Naive thymus-derived CD4-positive, alpha-beta T cell (primary cell): ENCODE measurements around the gene TPMT. TPM values are rescaled to one million over a fixed set of nuclear protein-coding genes. Genes with fewer than 3 reads are reported as not detected.

Experiments
- ATAC-seq: fragments of 150-1000 bp; cut with Tn5 transposase; 2 replicates; pipeline ENCODE4 v1.10.0; 2021; ENCODE audit warnings: mild to moderate bottlenecking, moderate library complexity
- CTCF ChIA-PET: fragments of 350-600 bp; sonication (Branson Sonifier 250); formaldehyde crosslinking; loops from one replicate; lab custom pipeline; 2021; ENCODE audit warnings: antibody characterized with exemption; lab: Charles Lee
- POLR2A ChIA-PET: fragments of 350-600 bp; sonication (Branson Sonifier 250); formaldehyde crosslinking; loops from one replicate; lab custom pipeline; 2021; ENCODE audit warnings: antibody characterized with exemption, inconsistent platforms; lab: Charles Lee
- DNase-seq, 9 donors: peaks; one replicate each; pipeline versions ENCODE4 v3.0.0 to v3.0.0-alpha.2; 2020 to 2022; ENCODE audit warnings: mixed read lengths in 1 of 9
- H3K27ac ChIP-seq: one replicate; pipeline ENCODE4 v1.7.0; 2013; ENCODE audit warnings: mild to moderate bottlenecking, low read depth, low read length, moderate library complexity
- H3K27me3 ChIP-seq, 2 donors: one replicate each; pipeline ENCODE4 v1.7.0; 2013; ENCODE audit warnings: low read length in 2 of 2, mild to moderate bottlenecking in 2 of 2, moderate library complexity in 2 of 2; ENCODE audit not compliant: control insufficient read depth in 2 of 2, insufficient read depth in 2 of 2
- H3K36me3 ChIP-seq, 3 experiments: 1 replicate in 2 of 3; 2 replicates in 1 of 3; pipeline ENCODE4 v1.7.0; 2013; ENCODE audit warnings: low read length in 3 of 3, mild to moderate bottlenecking in 3 of 3, moderate library complexity in 1 of 3; ENCODE audit not compliant: insufficient read depth in 3 of 3, control insufficient read depth in 2 of 3
- H3K4me1 ChIP-seq, 2 donors: one replicate each; pipeline ENCODE4 v1.7.0; 2013; ENCODE audit warnings: low read length in 2 of 2, mild to moderate bottlenecking in 2 of 2, moderate library complexity in 1 of 2; ENCODE audit not compliant: control insufficient read depth in 2 of 2, insufficient read depth in 2 of 2
- H3K4me3 ChIP-seq: 2 replicates; pipeline ENCODE4 v1.7.0; 2013; ENCODE audit warnings: mild to moderate bottlenecking, low read length
- H3K9me3 ChIP-seq, 3 experiments: 1 replicate in 2 of 3; 2 replicates in 1 of 3; pipeline ENCODE4 v1.7.0; 2013; ENCODE audit warnings: low read length in 3 of 3; ENCODE audit not compliant: control insufficient read depth in 2 of 3
- H3K27ac Mint-ChIP-seq, 9 donors: one replicate each; pipeline ENCODE4 v1.8.0; 2020 to 2022; ENCODE audit warnings: mixed read lengths in 9 of 9, mild to moderate bottlenecking in 8 of 9, moderate library complexity in 5 of 9, inconsistent platforms in 2 of 9
- H3K27me3 Mint-ChIP-seq, 5 donors: one replicate each; pipeline ENCODE4 v1.8.0; 2021 to 2022; ENCODE audit warnings: mixed read lengths in 5 of 5, mild to moderate bottlenecking in 1 of 5
- H3K36me3 Mint-ChIP-seq, 5 donors: one replicate each; pipeline ENCODE4 v1.8.0; 2020 to 2022; ENCODE audit warnings: mixed read lengths in 5 of 5, mild to moderate bottlenecking in 3 of 5, inconsistent platforms in 1 of 5
- H3K4me1 Mint-ChIP-seq, 7 donors: one replicate each; pipeline ENCODE4 v1.8.0; 2020 to 2022; ENCODE audit warnings: mixed read lengths in 7 of 7, mild to moderate bottlenecking in 3 of 7, inconsistent platforms in 1 of 7
- H3K4me3 Mint-ChIP-seq, 10 donors: one replicate each; pipeline ENCODE4 v1.8.0; 2020 to 2022; ENCODE audit warnings: mild to moderate bottlenecking in 10 of 10, mixed read lengths in 10 of 10, moderate library complexity in 6 of 10, inconsistent platforms in 2 of 10
- H3K9me3 Mint-ChIP-seq, 11 donors: one replicate each; pipeline ENCODE4 v1.8.0; 2020 to 2022; ENCODE audit warnings: mixed read lengths in 11 of 11, mild to moderate bottlenecking in 4 of 11, inconsistent platforms in 1 of 11, moderate library complexity in 1 of 11
- intact Hi-C, 2 donors: fragments of 100-400 bp; cut with micrococcal nuclease; formaldehyde crosslinking; loops; one replicate each; pipeline ENCODE4 v1.15.1; 2023
- polyA plus RNA-seq, 2 donors: library from polyadenylated mRNA; unstranded; fragments of 300-500 nt; fragmentation: Illumina TruSeq; gene quantifications; one replicate each; pipeline ENCODE4 v1.2.3, GENCODE V29; 2021
- total RNA-seq, 6 experiments: library from RNA in 5 of 6; stranded (reverse) in 5 of 6; gene quantifications; 1 replicate in 5 of 6; 2 replicates in 1 of 6; pipeline ENCODE4 v1.2.3 and lab custom pipeline; 2021 to 2026

The TPMT gene
- total and polyA plus RNA-seq, 7 experiments from 2014 or later: 2.9 to 13.1 (median 6.0) TPM

GRCh38 chr6:18126121-18126520, 28.8 kb downstream of the TPMT start:
- Mint-ChIP-seq H3K27ac (no peak overlapping the region), H3K27me3 (peaks cover 0 to 38% (median 6%) of the 10 kb centered on the region in 5 donors), H3K4me3 (no peak overlapping the region), H3K36me3 (peaks cover 0 to 18% (median 5%) of the 10 kb centered on the region in 5 donors), H3K4me1 (peaks cover 0 to 15% (median 8%) of the 10 kb centered on the region in 7 donors), H3K9me3 (peaks cover 0 to 7% (median 0%) of the 10 kb centered on the region in 11 donors)
- H3K4me3 ChIP-seq: no peak overlapping the region
- CTCF ChIA-PET: no interaction called here
- H3K9me3 ChIP-seq: no peaks in the 10 kb centered on the region
- H3K4me1 ChIP-seq: peaks cover 5 to 8% of the 10 kb centered on the region in 2 donors
- POLR2A ChIA-PET: no interaction called here
- intact Hi-C loops: loop anchor here in 1 of 2 donors (10.0 kb wide), 2 partner anchors 141 to 971 kb away; partner anchors contain the start of gene KIF13A
- no peaks in the 10 kb centered on the region for H3K36me3 ChIP-seq
- no peak overlapping the region for H3K27ac ChIP-seq
- DNase-seq (no peak), ATAC-seq (no peak)
- H3K27me3 ChIP-seq: no peaks in the 10 kb centered on the region

GRCh38 chr6:18122128-18123093, 32.5 kb downstream of the TPMT start, which contains the start of gene NHLRC1:
TSS of gene NHLRC1 (minus strand) at chr6:18122677. CDS start at chr6:18122606, 71 bp downstream.
- H3K36me3 ChIP-seq: no peaks in the 10 kb centered on the region
- peak; percentile 100 for ATAC-seq
- H3K27ac Mint-ChIP-seq: peak within 1 kb of the TSS; percentile 6 to 87 (median 53)
- H3K9me3 Mint-ChIP-seq: peaks cover 0 to 35% (median 5%) of the 10 kb centered on the region in 11 donors
- DNase-seq: peak; percentile 43 to 68 (median 65)
- ChIA-PET POLR2A (interaction anchor here (1.2 kb wide), 1 partner anchor 415 kb away, joined by 3 read pairs; the partner anchor contains the start of gene NUP153), CTCF (no interaction called here)
- H3K4me1 ChIP-seq: peaks cover 5 to 8% of the 10 kb centered on the region in 2 donors
- peaks cover 0 to 12% (median 3%) of the 10 kb centered on the region in 5 donors for H3K36me3 Mint-ChIP-seq
- H3K27me3 Mint-ChIP-seq: peaks cover 0 to 65% (median 7%) of the 10 kb centered on the region in 5 donors
- no peak within 1 kb of the TSS for H3K27ac ChIP-seq
- peak within 1 kb of the TSS; percentile 63 for H3K4me3 ChIP-seq
- H3K4me3 Mint-ChIP-seq: peak within 1 kb of the TSS; percentile 81 to 90 (median 87)
- H3K27me3 ChIP-seq: no peaks in the 10 kb centered on the region
- peaks cover 0 to 15% (median 8%) of the 10 kb centered on the region in 7 donors for H3K4me1 Mint-ChIP-seq
- peaks cover 0 to 6% (median 0%) of the 10 kb centered on the region in 3 experiments for H3K9me3 ChIP-seq
- intact Hi-C loops: loop anchor here (1.0 to 10.0 kb wide), 5 partner anchors 32 to 968 kb away; partner anchors contain the start of genes KDM1B (in 2 of the 2), TPMT (in 2 of the 2) and KIF13A (in 1 of the 2)

DNA sequence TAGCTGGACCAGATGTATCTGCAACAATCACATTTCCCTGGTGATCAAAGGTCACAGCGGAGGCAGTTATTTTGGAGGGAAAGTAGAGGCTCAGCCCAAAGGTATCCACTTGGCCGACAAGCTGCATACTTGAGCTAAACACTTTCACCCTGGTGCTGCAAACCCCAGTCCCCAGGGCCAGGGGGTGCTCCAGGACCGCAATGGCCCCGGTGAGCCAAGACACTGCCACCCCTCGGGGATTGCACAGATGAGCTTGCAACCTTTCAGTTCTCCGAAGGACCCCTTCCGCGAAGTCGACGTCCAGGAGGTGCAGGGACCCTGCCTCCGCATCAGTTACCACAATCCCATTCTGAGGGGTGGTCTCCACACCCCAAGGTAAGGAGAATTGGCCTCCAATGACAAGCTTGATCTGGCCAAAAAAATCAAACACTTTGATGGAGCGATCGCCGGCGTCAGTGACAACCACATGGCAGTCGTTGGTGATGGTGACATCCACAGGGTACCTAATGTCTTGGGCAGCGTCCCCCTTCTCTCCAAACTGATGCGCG, 33.2 kb downstream of the TPMT start:
- ChIA-PET POLR2A (no interaction called here), CTCF (no interaction called here)
- Histone ChIP-seq H3K27me3 (no peaks in the 10 kb centered on the region), H3K36me3 (no peaks in the 10 kb centered on the region), H3K4me1 (peaks cover 5 to 8% of the 10 kb centered on the region in 2 donors), H3K27ac (no peak overlapping the region), H3K4me3 (peak overlapping the region; percentile 63), H3K9me3 (peaks cover 0 to 6% (median 0%) of the 10 kb centered on the region in 3 experiments)
- intact Hi-C loops: loop anchor here (1.0 to 10.0 kb wide), 5 partner anchors 33 to 967 kb away; partner anchors contain the start of genes KDM1B (in 2 of the 2), TPMT (in 2 of the 2) and KIF13A (in 1 of the 2)
- DNase-seq: no peak
- Mint-ChIP-seq H3K36me3 (peaks cover 0 to 12% (median 3%) of the 10 kb centered on the region in 5 donors), H3K4me3 (peak overlapping the region; percentile 52 to 88 (median 78)), H3K27ac (no peak overlapping the region), H3K4me1 (peaks cover 0 to 15% (median 8%) of the 10 kb centered on the region in 7 donors), H3K27me3 (peaks cover 0 to 67% (median 7%) of the 10 kb centered on the region in 5 donors), H3K9me3 (peaks cover 0 to 38% (median 6%) of the 10 kb centered on the region in 11 donors)
- no peak for ATAC-seq

DNA sequence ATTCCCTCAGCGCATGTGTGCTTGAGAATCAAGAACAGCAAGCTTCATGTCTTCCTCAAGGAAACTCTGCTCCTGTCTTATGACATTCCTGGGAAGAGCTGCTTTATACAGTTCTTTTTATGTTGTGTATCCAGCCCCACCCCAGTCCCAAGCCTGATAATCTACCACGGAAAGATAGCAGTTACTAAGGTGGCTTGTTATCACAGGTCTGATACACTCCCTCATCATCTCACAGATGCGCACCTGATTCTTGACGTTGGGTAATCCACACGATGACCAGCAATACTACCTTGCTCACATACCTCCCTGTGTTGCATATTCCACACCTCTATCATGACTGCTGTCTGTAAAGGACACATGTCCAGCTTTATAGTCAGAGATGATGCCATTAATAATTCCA, 35.6 kb downstream of the TPMT start:
- peaks cover 0 to 38% (median 6%) of the 10 kb centered on the region in 11 donors for H3K9me3 Mint-ChIP-seq
- ChIA-PET CTCF (no interaction called here), POLR2A (no interaction called here)
- Histone ChIP-seq H3K9me3 (peaks cover 0 to 6% (median 0%) of the 10 kb centered on the region in 3 experiments), H3K4me3 (no peak overlapping the region), H3K27ac (no peak overlapping the region), H3K4me1 (peaks cover 5 to 8% of the 10 kb centered on the region in 2 donors), H3K36me3 (no peaks in the 10 kb centered on the region), H3K27me3 (no peaks in the 10 kb centered on the region)
- H3K4me1 Mint-ChIP-seq: peaks cover 0 to 20% (median 8%) of the 10 kb centered on the region in 7 donors
- H3K27ac Mint-ChIP-seq: no peak overlapping the region
- peaks cover 0 to 63% (median 7%) of the 10 kb centered on the region in 5 donors for H3K27me3 Mint-ChIP-seq
- H3K4me3 Mint-ChIP-seq: no peak overlapping the region
- peaks cover 0 to 12% (median 3%) of the 10 kb centered on the region in 5 donors for H3K36me3 Mint-ChIP-seq
- intact Hi-C loops: no loop called here
- ATAC-seq (no peak), DNase-seq (no peak)

GRCh38 chr6:18118330-18118729, 36.5 kb downstream of the TPMT start:
- Mint-ChIP-seq H3K4me1 (peaks cover 0 to 20% (median 8%) of the 10 kb centered on the region in 7 donors), H3K27me3 (peaks cover 6 to 65% (median 7%) of the 10 kb centered on the region in 5 donors), H3K9me3 (peaks cover 0 to 38% (median 6%) of the 10 kb centered on the region in 11 donors), H3K36me3 (peaks cover 0 to 12% (median 3%) of the 10 kb centered on the region in 5 donors), H3K4me3 (peak overlapping the region in 1 of 10 donors; percentile 19), H3K27ac (no peak overlapping the region)
- Histone ChIP-seq H3K9me3 (peaks cover 0 to 6% (median 0%) of the 10 kb centered on the region in 3 experiments), H3K4me1 (peaks cover 5 to 8% of the 10 kb centered on the region in 2 donors), H3K27me3 (no peaks in the 10 kb centered on the region), H3K27ac (no peak overlapping the region), H3K36me3 (no peaks in the 10 kb centered on the region), H3K4me3 (no peak overlapping the region)
- no peak for ATAC-seq
- CTCF ChIA-PET: no interaction called here
- POLR2A ChIA-PET: no interaction called here
- DNase-seq: no peak
- intact Hi-C loops: no loop called here

DNA sequence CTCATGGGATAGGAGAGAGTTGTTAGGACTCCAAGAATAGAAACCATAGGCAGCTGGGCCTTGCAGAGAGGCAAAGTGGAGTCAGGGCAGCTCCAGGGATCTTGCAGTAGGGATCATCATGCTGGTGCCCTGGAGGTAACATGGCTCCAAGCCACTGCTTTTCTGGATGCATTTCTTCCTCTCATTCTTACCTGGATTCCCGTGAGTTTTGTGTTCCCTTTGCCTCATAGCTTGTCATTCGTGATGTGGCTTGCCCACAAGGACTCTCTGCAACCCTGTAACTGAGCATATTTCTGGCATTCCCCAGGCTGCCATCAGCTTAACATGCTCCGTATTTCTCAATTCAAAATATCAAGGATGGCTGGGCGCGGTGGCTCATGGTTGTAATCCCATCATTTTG, 37.7 kb downstream of the TPMT start:
- no peak overlapping the region for H3K27ac Mint-ChIP-seq
- Histone ChIP-seq H3K4me3 (no peak overlapping the region), H3K9me3 (peaks cover 0 to 6% (median 0%) of the 10 kb centered on the region in 3 experiments), H3K4me1 (peaks cover 3 to 6% of the 10 kb centered on the region in 2 donors), H3K36me3 (no peaks in the 10 kb centered on the region), H3K27me3 (no peaks in the 10 kb centered on the region), H3K27ac (no peak overlapping the region)
- ChIA-PET POLR2A (no interaction called here), CTCF (no interaction called here)
- H3K4me3 Mint-ChIP-seq: no peak overlapping the region
- H3K9me3 Mint-ChIP-seq: peaks cover 0 to 33% (median 5%) of the 10 kb centered on the region in 11 donors
- H3K36me3 Mint-ChIP-seq: peaks cover 0 to 12% (median 3%) of the 10 kb centered on the region in 5 donors
- peaks cover 0 to 63% (median 9%) of the 10 kb centered on the region in 5 donors for H3K27me3 Mint-ChIP-seq
- no peak for DNase-seq
- no peak for ATAC-seq
- intact Hi-C loops: no loop called here
- peaks cover 0 to 14% (median 0%) of the 10 kb centered on the region in 7 donors for H3K4me1 Mint-ChIP-seq
